ENCODE data around the gene ETNPPL. TPM values are rescaled to one million over a fixed set of nuclear protein-coding genes. Genes with fewer than 3 reads are reported as not detected.

The ETNPPL gene
- polyA plus RNA-seq, 1 donor from 2014 or later: 0.45 TPM

GRCh38 chr4:108738003-108738706, 24.7 kb downstream of the ETNPPL start:
- H3K27me3 ChIP-seq (ENCODE audit: insufficient read depth, low read depth, low read length): no peaks in the 10 kb centered on the region
- H4K20me1 ChIP-seq (ENCODE audit: insufficient read depth): no peaks in the 10 kb centered on the region
- H3K79me2 ChIP-seq (replicated peaks; ENCODE audit: insufficient read depth, low read length): no peaks in the 10 kb centered on the region
- H3F3A ChIP-seq (ENCODE audit: insufficient read depth, low read length, poor library complexity, severe bottlenecking): no peaks in the 10 kb centered on the region
- TF ChIP-seq EP300 (conservative IDR thresholded peaks at IDR 0.05; ENCODE audit: poor library complexity, severe bottlenecking) (no peak), MXI1 (conservative IDR thresholded peaks at IDR 0.05; ENCODE audit: poor library complexity, severe bottlenecking) (no peak), CTCF (IDR thresholded peaks at IDR 0.05; ENCODE audit: poor library complexity, severe bottlenecking) (no peak), POLR2AphosphoS5 (IDR thresholded peaks at IDR 0.05) (no peak), RAD21 (conservative IDR thresholded peaks at IDR 0.05) (no peak), SMC3 (conservative IDR thresholded peaks at IDR 0.05; ENCODE audit: poor library complexity) (no peak), EZH2 (IDR thresholded peaks at IDR 0.05; ENCODE audit: borderline replicate concordance, insufficient read depth, low read length, poor library complexity, severe bottlenecking) (no peak), TAF1 (IDR thresholded peaks at IDR 0.05; ENCODE audit: low read depth) (no peak)
- TF ChIP-seq, protein P1, sequence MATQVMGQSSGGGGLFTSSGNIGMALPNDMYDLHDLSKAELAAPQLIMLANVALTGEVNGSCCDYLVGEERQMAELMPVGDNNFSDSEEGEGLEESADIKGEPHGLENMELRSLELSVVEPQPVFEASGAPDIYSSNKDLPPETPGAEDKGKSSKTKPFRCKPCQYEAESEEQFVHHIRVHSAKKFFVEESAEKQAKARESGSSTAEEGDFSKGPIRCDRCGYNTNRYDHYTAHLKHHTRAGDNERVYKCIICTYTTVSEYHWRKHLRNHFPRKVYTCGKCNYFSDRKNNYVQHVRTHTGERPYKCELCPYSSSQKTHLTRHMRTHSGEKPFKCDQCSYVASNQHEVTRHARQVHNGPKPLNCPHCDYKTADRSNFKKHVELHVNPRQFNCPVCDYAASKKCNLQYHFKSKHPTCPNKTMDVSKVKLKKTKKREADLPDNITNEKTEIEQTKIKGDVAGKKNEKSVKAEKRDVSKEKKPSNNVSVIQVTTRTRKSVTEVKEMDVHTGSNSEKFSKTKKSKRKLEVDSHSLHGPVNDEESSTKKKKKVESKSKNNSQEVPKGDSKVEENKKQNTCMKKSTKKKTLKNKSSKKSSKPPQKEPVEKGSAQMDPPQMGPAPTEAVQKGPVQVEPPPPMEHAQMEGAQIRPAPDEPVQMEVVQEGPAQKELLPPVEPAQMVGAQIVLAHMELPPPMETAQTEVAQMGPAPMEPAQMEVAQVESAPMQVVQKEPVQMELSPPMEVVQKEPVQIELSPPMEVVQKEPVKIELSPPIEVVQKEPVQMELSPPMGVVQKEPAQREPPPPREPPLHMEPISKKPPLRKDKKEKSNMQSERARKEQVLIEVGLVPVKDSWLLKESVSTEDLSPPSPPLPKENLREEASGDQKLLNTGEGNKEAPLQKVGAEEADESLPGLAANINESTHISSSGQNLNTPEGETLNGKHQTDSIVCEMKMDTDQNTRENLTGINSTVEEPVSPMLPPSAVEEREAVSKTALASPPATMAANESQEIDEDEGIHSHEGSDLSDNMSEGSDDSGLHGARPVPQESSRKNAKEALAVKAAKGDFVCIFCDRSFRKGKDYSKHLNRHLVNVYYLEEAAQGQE (IDR thresholded peaks at IDR 0.05; ENCODE audit: borderline replicate concordance): no peak
- H3K36me3 ChIP-seq (ENCODE audit: insufficient read depth, low read length): no peaks in the 10 kb centered on the region
- H3K9ac ChIP-seq (ENCODE audit: low read length): no peak overlapping the region
- no peak overlapping the region for H2AFZ ChIP-seq (ENCODE audit: low read depth, low read length)
- no peaks in the 10 kb centered on the region for H3K9me3 ChIP-seq (ENCODE audit: low read length)
- no peaks in the 10 kb centered on the region for H3K9me2 ChIP-seq (ENCODE audit: insufficient read depth, low read length)
- no peak overlapping the region for H3K27ac ChIP-seq (ENCODE audit: low read length)
- H3K4me3 ChIP-seq (ENCODE audit: low read length): no peak overlapping the region
- no peak overlapping the region for H3K4me2 ChIP-seq (ENCODE audit: low read length)

GRCh38 chr4:108731006-108731405, 31.8 kb downstream of the ETNPPL start:
- Histone ChIP-seq H3K27ac (ENCODE audit: low read length) (no peak overlapping the region), H3K9me3 (ENCODE audit: low read length) (peaks cover 4% of the 10 kb centered on the region), H3K9ac (ENCODE audit: low read length) (no peak overlapping the region), H3K4me3 (ENCODE audit: low read length) (no peak overlapping the region), H3K9me2 (ENCODE audit: insufficient read depth, low read length) (no peaks in the 10 kb centered on the region), H3K4me2 (ENCODE audit: low read length) (no peak overlapping the region), H2AFZ (ENCODE audit: low read depth, low read length) (no peak overlapping the region), H3K36me3 (ENCODE audit: insufficient read depth, low read length) (no peaks in the 10 kb centered on the region), H4K20me1 (ENCODE audit: insufficient read depth) (no peaks in the 10 kb centered on the region), H3F3A (ENCODE audit: insufficient read depth, low read length, poor library complexity, severe bottlenecking) (no peaks in the 10 kb centered on the region), H3K27me3 (ENCODE audit: insufficient read depth, low read depth, low read length) (no peaks in the 10 kb centered on the region), H3K79me2 (replicated peaks; ENCODE audit: insufficient read depth, low read length) (no peaks in the 10 kb centered on the region)
- TF ChIP-seq TAF1 (IDR thresholded peaks at IDR 0.05; ENCODE audit: low read depth) (no peak), RAD21 (conservative IDR thresholded peaks at IDR 0.05) (no peak), POLR2AphosphoS5 (IDR thresholded peaks at IDR 0.05) (no peak), EZH2 (IDR thresholded peaks at IDR 0.05; ENCODE audit: borderline replicate concordance, insufficient read depth, low read length, poor library complexity, severe bottlenecking) (no peak), MXI1 (conservative IDR thresholded peaks at IDR 0.05; ENCODE audit: poor library complexity, severe bottlenecking) (no peak), EP300 (conservative IDR thresholded peaks at IDR 0.05; ENCODE audit: poor library complexity, severe bottlenecking) (no peak), CTCF (IDR thresholded peaks at IDR 0.05; ENCODE audit: poor library complexity, severe bottlenecking) (no peak), SMC3 (conservative IDR thresholded peaks at IDR 0.05; ENCODE audit: poor library complexity) (no peak)
- TF ChIP-seq, protein P1 (IDR thresholded peaks at IDR 0.05; ENCODE audit: borderline replicate concordance): no peak

Data from neural cell (in vitro differentiated cells).